T-cell (primary cell): Measurements from ENCODE around the gene ARHGAP4. TPM values are rescaled to one million over a fixed set of nuclear protein-coding genes. Genes with fewer than 3 reads are reported as not detected.

Experiments
- ATAC-seq, 4 experiments: fragments of 200-7000 bp in 3 of 4; fragments of 150-1000 bp in 1 of 4; cut with Tn5 transposase; replicated peaks in 1 of 4; 1 replicate in 3 of 4; 2 replicates in 1 of 4; pipeline ENCODE4 v1.10.0; 2021; ENCODE audit warnings: moderate library complexity in 3 of 4, mild to moderate bottlenecking in 2 of 4, moderate number of reproducible peaks in 1 of 4
- CTCF ChIA-PET, 2 donors: fragments of 300-600 bp; sonication (Branson Sonifier 250); formaldehyde crosslinking; loops; one replicate each; lab custom pipeline; 2022; ENCODE audit warnings: antibody characterized with exemption in 2 of 2; lab: Charles Lee
- POLR2A ChIA-PET, 2 donors: fragments of 300-600 bp; sonication (Branson Sonifier 250); formaldehyde crosslinking; loops; one replicate each; lab custom pipeline; 2022; ENCODE audit warnings: antibody characterized with exemption in 2 of 2; lab: Charles Lee
- DNase-seq, 35 experiments: peaks; one replicate each; pipeline versions ENCODE4 v3.0.0 to v3.0.0-alpha.2; 2013 to 2023
- H3K27ac ChIP-seq: one replicate; pipeline ENCODE4 v1.5.1; 2013; ENCODE audit warnings: low read length
- H3K27me3 ChIP-seq, 2 experiments: replicated peaks in 1 of 2; 1 replicate in 1 of 2; 2 replicates in 1 of 2; pipeline versions ENCODE4 v1.6.1 to v1.7.0; 2013; ENCODE audit warnings: low read length in 1 of 2, mixed read lengths in 1 of 2; ENCODE audit not compliant: control insufficient read depth in 2 of 2, insufficient read depth in 2 of 2; ENCODE audit errors: extremely low read depth in 1 of 2
- H3K36me3 ChIP-seq, 2 donors: 1 replicate in 1 of 2; 2 replicates in 1 of 2; pipeline versions ENCODE4 v1.6.1 to v1.7.0; 2013; ENCODE audit warnings: low read length in 1 of 2; ENCODE audit not compliant: control insufficient read depth in 2 of 2, insufficient read depth in 1 of 2; ENCODE audit errors: extremely low read depth in 1 of 2
- H3K4me1 ChIP-seq, 2 experiments: 1 replicate in 1 of 2; 2 replicates in 1 of 2; pipeline versions ENCODE4 v1.6.1 to v1.7.0; 2013; ENCODE audit warnings: low read length in 2 of 2, mixed read lengths in 1 of 2; ENCODE audit not compliant: insufficient read depth in 2 of 2, control insufficient read depth in 1 of 2; ENCODE audit errors: extremely low read depth in 1 of 2
- H3K4me3 ChIP-seq, 2 donors: 1 replicate in 1 of 2; 2 replicates in 1 of 2; pipeline versions ENCODE4 v1.5.1 to v1.7.0; 2013; ENCODE audit warnings: mild to moderate bottlenecking in 2 of 2, low read length in 1 of 2, moderate library complexity in 1 of 2; ENCODE audit not compliant: control insufficient read depth in 1 of 2; ENCODE audit errors: extremely low read depth in 1 of 2
- H3K9me3 ChIP-seq: 2 replicates; pipeline ENCODE4 v1.7.0; 2013
- H3K27ac Mint-ChIP-seq, 2 donors: one replicate each; pipeline ENCODE4 v1.8.0; 2020 to 2021; ENCODE audit warnings: mild to moderate bottlenecking in 2 of 2, mixed read lengths in 2 of 2
- H3K27me3 Mint-ChIP-seq, 2 donors: one replicate each; pipeline ENCODE4 v1.8.0; 2021 to 2022; ENCODE audit warnings: mixed read lengths in 2 of 2
- H3K36me3 Mint-ChIP-seq: one replicate; pipeline ENCODE4 v1.8.0; 2021; ENCODE audit warnings: mixed read lengths
- H3K4me1 Mint-ChIP-seq, 3 donors: one replicate each; pipeline ENCODE4 v1.8.0; 2020 to 2022; ENCODE audit warnings: mixed read lengths in 3 of 3, mild to moderate bottlenecking in 1 of 3
- H3K4me3 Mint-ChIP-seq, 3 donors: one replicate each; pipeline ENCODE4 v1.8.0; 2020 to 2022; ENCODE audit warnings: mild to moderate bottlenecking in 3 of 3, mixed read lengths in 3 of 3, moderate library complexity in 3 of 3
- H3K9me3 Mint-ChIP-seq, 3 donors: one replicate each; pipeline ENCODE4 v1.8.0; 2020 to 2022; ENCODE audit warnings: mixed read lengths in 3 of 3
- WGBS: methylation state at CpG from one replicate; pipeline ENCODE4 v1.1.5; 2013; ENCODE audit warnings: missing lambda C conversion rate; ENCODE audit not compliant: insufficient coverage; 5-methylcytosine and 5-hydroxymethylcytosine counted together
- total RNA-seq, 35 experiments: library from RNA in 6 of 35; stranded (reverse) in 6 of 35; fragments of 120-200 nt in 1 of 35; gene quantifications; one replicate each; pipeline versions ENCODE4 v1.2.1 to v1.2.4 and lab custom pipeline; 2013 to 2026

Gene ARHGAP4
- total RNA-seq, 5 donors from 2014 or later (not counting 1 experiment from before 2014, with no cell fraction given): 420 to 485 (median 468) TPM

- no peak overlapping the region for H3K4me3 ChIP-seq
- Mint-ChIP-seq H3K4me1 (peaks cover 14 to 17% (median 16%) of the 10 kb centered on the region in 3 donors), H3K27me3 (peaks cover 0 to 10% of the 10 kb centered on the region in 2 donors), H3K36me3 (peaks cover 9% of the 10 kb centered on the region), H3K9me3 (no peaks in the 10 kb centered on the region), H3K4me3 (no peak overlapping the region), H3K27ac (no peak overlapping the region)
- 96% methylated on average over 15 of the region's 25 CpGs for WGBS
- no peaks in the 10 kb centered on the region for H3K27me3 ChIP-seq
- H3K4me1 ChIP-seq: peaks cover 0 to 46% of the 10 kb centered on the region in 2 experiments
- no peak overlapping the region for H3K27ac ChIP-seq
- CTCF ChIA-PET: interaction anchor here in 1 of 2 donors (0.6 kb wide), 1 partner anchor 83 kb away, joined by 5 read pairs; no protein-coding TSS in a partner anchor
- no peaks in the 10 kb centered on the region for H3K9me3 ChIP-seq
- POLR2A ChIA-PET: interaction anchor here in 1 of 2 donors (0.6 kb wide), 1 partner anchor 15 kb away, joined by 4 read pairs; no protein-coding TSS in a partner anchor
- ATAC-seq: no peak
- H3K36me3 ChIP-seq: peaks cover 0 to 48% of the 10 kb centered on the region in 2 donors
- DNase-seq: no peak
Measured at GRCh38 chrX:153909980-153910360, 16.1 kb downstream of the ARHGAP4 start.

- no peak overlapping the region for H3K27ac ChIP-seq
- no peak for DNase-seq
- no peak overlapping the region for H3K4me3 ChIP-seq
- H3K27me3 ChIP-seq: no peaks in the 10 kb centered on the region
- ChIA-PET POLR2A (interaction anchor here in 1 of 2 donors (0.6 kb wide), 1 partner anchor 16 kb away, joined by 4 read pairs; no protein-coding TSS in a partner anchor), CTCF (interaction anchor here in 1 of 2 donors (0.6 kb wide), 2 partner anchors 32 to 83 kb away, joined by 3 to 5 read pairs; no protein-coding TSS in a partner anchor)
- H3K27ac Mint-ChIP-seq: no peak overlapping the region
- H3K4me1 Mint-ChIP-seq: peaks cover 18 to 20% (median 20%) of the 10 kb centered on the region in 3 donors
- H3K4me1 ChIP-seq: peaks cover under 1 to 53% of the 10 kb centered on the region in 2 experiments
- 98% methylated on average over 9 of the region's 37 CpGs for WGBS
- no peak for ATAC-seq
- H3K36me3 Mint-ChIP-seq: peaks cover 9% of the 10 kb centered on the region
- H3K9me3 Mint-ChIP-seq: no peaks in the 10 kb centered on the region
- H3K36me3 ChIP-seq: peaks cover 0 to 43% of the 10 kb centered on the region in 2 donors
- H3K4me3 Mint-ChIP-seq: no peak overlapping the region
- H3K27me3 Mint-ChIP-seq: peaks cover 0 to 5% of the 10 kb centered on the region in 2 donors
- H3K9me3 ChIP-seq: no peaks in the 10 kb centered on the region
Measured at GRCh38 chrX:153909024-153909979, 16.8 kb downstream of the ARHGAP4 start.

DNA sequence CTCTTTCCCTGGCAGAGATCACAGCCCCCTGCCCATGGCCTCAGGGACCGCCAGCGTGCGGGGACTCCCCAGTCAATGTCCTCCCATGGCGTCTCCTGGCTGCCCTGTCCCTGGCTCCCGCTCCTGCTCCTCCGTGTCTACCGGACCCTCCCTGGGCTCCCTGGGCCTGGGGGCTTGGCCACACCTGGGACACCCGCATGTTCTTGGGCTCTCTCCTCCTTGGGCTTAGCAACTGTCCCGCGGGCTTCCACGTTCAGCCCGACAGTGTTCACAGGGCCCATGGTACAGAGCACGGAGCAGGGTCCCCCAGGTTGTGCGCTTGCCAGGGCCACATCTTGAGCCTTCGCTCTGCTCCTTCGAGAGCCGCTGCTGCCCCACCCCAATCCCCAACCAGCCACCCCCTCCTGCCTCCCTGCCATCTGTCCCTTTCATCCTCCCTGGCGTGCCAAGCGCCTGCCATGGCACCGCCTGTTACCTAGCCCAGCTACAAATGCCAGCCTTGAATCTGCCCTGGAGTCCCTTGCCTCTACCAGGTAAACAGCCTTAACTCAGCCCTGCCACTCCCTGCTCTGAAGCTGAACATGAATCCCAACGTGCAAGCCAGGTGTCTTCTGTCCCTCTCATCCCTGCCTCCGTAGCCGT lies 17.7 kb downstream of the ARHGAP4 start:
- peaks cover 27 to 30% (median 29%) of the 10 kb centered on the region in 3 donors for H3K4me1 Mint-ChIP-seq
- no peaks in the 10 kb centered on the region for H3K9me3 Mint-ChIP-seq
- H3K36me3 Mint-ChIP-seq: peaks cover 6% of the 10 kb centered on the region
- Histone ChIP-seq H3K27me3 (no peaks in the 10 kb centered on the region), H3K27ac (no peak overlapping the region), H3K4me1 (peaks cover 7 to 59% of the 10 kb centered on the region in 2 experiments), H3K9me3 (no peaks in the 10 kb centered on the region), H3K4me3 (no peak overlapping the region), H3K36me3 (peaks cover 0 to 37% of the 10 kb centered on the region in 2 donors)
- ChIA-PET CTCF (interaction anchor here (0.6 kb wide), 2 partner anchors 31 to 37 kb away, joined by 3 to 4 read pairs; no protein-coding TSS in a partner anchor), POLR2A (no interaction called here)
- no peak overlapping the region for H3K4me3 Mint-ChIP-seq
- ATAC-seq: no peak
- peaks cover 0 to 5% of the 10 kb centered on the region in 2 donors for H3K27me3 Mint-ChIP-seq
- no peak for DNase-seq
- 80% methylated on average over 9 of the region's 23 CpGs for WGBS
- peak overlapping the region in 1 of 2 donors; percentile 66 for H3K27ac Mint-ChIP-seq

DNA sequence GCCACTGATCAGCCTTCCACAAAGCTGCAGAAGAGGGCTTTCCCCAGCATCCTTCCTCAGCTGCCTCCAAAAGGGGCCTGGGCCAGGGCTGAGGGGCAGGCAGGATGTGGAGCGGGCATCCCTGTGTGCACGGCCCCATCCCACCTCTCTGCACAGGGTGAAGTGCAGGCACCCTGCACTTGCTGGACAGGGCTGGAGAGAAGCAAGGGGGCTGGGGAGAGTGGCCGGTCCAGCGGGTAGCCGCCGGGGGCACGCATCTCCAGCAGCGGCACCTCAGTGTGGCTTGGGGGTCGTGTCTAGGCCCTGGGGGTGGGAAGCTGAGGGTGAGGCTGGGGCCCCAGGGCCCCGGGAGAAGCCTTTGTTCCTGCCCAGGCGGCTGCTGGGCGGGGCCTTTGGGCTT lies 18.6 kb downstream of the ARHGAP4 start:
- ChIA-PET CTCF (no interaction called here), POLR2A (no interaction called here)
- H3K27ac ChIP-seq: no peak overlapping the region
- no peak overlapping the region for H3K4me3 ChIP-seq
- H3K9me3 Mint-ChIP-seq: no peaks in the 10 kb centered on the region
- no CpG with 5 or more reads among the region's 12 CpGs for whole genome bisulfite sequencing
- peaks cover 6% of the 10 kb centered on the region for H3K36me3 Mint-ChIP-seq
- H3K27ac Mint-ChIP-seq: no peak overlapping the region
- H3K9me3 ChIP-seq: no peaks in the 10 kb centered on the region
- H3K27me3 Mint-ChIP-seq: peaks cover 0 to 5% of the 10 kb centered on the region in 2 donors
- DNase-seq: no peak
- no peaks in the 10 kb centered on the region for H3K27me3 ChIP-seq
- H3K4me1 ChIP-seq: peaks cover 9 to 62% of the 10 kb centered on the region in 2 experiments
- peaks cover 31 to 39% (median 37%) of the 10 kb centered on the region in 3 donors for H3K4me1 Mint-ChIP-seq
- peaks cover 0 to 28% of the 10 kb centered on the region in 2 donors for H3K36me3 ChIP-seq
- no peak for ATAC-seq
- no peak overlapping the region for H3K4me3 Mint-ChIP-seq

DNA sequence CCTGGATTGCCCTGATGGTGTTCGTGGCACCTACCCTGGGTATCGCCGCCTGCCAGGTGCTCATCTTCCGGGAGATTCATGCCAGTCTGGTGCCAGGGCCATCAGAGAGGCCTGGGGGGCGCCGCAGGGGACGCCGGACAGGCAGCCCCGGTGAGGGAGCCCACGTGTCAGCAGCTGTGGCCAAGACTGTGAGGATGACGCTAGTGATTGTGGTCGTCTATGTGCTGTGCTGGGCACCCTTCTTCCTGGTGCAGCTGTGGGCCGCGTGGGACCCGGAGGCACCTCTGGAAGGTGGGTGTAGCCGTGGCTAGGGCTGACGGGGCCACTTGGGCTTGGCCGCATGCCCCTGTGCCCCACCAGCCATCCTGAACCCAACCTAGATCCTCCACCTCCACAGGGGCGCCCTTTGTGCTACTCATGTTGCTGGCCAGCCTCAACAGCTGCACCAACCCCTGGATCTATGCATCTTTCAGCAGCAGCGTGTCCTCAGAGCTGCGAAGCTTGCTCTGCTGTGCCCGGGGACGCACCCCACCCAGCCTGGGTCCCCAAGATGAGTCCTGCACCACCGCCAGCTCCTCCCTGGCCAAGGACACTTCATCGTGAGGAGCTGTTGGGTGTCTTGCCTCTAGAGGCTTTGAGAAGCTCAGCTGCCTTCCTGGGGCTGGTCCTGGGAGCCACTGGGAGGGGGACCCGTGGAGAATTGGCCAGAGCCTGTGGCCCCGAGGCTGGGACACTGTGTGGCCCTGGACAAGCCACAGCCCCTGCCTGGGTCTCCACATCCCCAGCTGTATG lies 19.7 kb downstream of the ARHGAP4 start:
- H3K27me3 ChIP-seq: no peaks in the 10 kb centered on the region
- Mint-ChIP-seq H3K27ac (peak overlapping the region; percentile 8 to 71), H3K4me3 (peak overlapping the region in 1 of 3 donors; percentile 12), H3K27me3 (peaks cover 0 to 7% of the 10 kb centered on the region in 2 donors), H3K36me3 (no peaks in the 10 kb centered on the region), H3K9me3 (no peaks in the 10 kb centered on the region), H3K4me1 (peaks cover 34 to 41% (median 39%) of the 10 kb centered on the region in 3 donors)
- peaks cover 16 to 64% of the 10 kb centered on the region in 2 experiments for H3K4me1 ChIP-seq
- ATAC-seq: peak; percentile 25 to 52 (median 32)
- peaks cover 0 to 25% of the 10 kb centered on the region in 2 donors for H3K36me3 ChIP-seq
- DNase-seq: peak in 12 of 35 experiments; percentile 9 to 56 (median 28)
- no peaks in the 10 kb centered on the region for H3K9me3 ChIP-seq
- peak overlapping the region; percentile 34 for H3K27ac ChIP-seq
- WGBS: 33% methylated on average over 15 of the region's 27 CpGs
- H3K4me3 ChIP-seq: no peak overlapping the region
- CTCF ChIA-PET: interaction anchor here in 1 of 2 donors (1.0 kb wide), 1 partner anchor 19 kb away, joined by 3 read pairs; no protein-coding TSS in a partner anchor
- POLR2A ChIA-PET: no interaction called here
